ENCODE measurements around the gene TNK1. TPM values are rescaled to one million over a fixed set of nuclear protein-coding genes. Genes with fewer than 3 reads are reported as not detected.

Gene TNK1
- polyA plus RNA-seq, 3 donors: not detected

DNA sequence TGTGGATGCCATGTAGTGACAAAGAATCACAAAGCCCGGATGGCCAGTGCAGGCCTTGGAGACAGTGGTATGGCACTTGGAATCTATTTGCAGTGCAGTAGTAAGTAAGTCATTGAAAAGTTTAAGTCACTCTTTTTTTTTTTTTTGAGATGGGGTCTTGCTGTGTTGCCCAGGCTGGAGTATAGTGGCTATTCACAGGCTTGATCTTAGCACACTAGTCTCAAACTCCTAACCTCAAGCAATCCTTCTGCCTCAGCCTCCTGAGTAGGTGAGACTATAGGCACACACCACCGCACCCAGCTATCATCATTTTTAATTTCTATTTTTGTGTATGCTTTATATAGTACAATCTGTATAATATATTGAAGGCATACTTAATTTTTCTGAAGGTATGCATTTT is 17.7 kb downstream of the TNK1 start:
- WGBS (ENCODE audit: insufficient coverage): no CpG with 5 or more reads among the region's 2 CpGs
- Histone ChIP-seq H3K4me1 (ENCODE audit: control insufficient read depth in 1 of 2, insufficient read depth in 2 of 2, low read length in 2 of 2) (peaks cover 19 to 23% of the 10 kb centered on the region in 2 donors), H3K27ac (ENCODE audit: low read depth in 1 of 2, low read length in 2 of 2) (no peak overlapping the region), H2AFZ (ENCODE audit: insufficient read depth, low read depth, low read length, poor library complexity, severe bottlenecking) (no peak overlapping the region), H3K27me3 (ENCODE audit: control insufficient read depth in 2 of 2, insufficient read depth in 2 of 2, low read length in 2 of 2) (no peaks in the 10 kb centered on the region), H4K20me1 (ENCODE audit: insufficient read depth, low read length) (no peaks in the 10 kb centered on the region), H3K36me3 (replicated peaks in 1 of 2; ENCODE audit: control insufficient read depth in 1 of 2, insufficient read depth in 2 of 2, low read length in 2 of 2) (no peaks in the 10 kb centered on the region), H3K4me2 (replicated peaks; ENCODE audit: extremely low read depth, low read length, poor library complexity, severe bottlenecking) (no peak overlapping the region), H3K9ac (ENCODE audit: insufficient read depth, low read length, poor library complexity, severe bottlenecking) (no peak overlapping the region), H3K79me2 (ENCODE audit: insufficient read depth, low read length) (peaks cover 3% of the 10 kb centered on the region), H3K9me3 (replicated peaks in 1 of 2; ENCODE audit: control insufficient read depth in 1 of 2, insufficient read depth in 1 of 2, low read length in 2 of 2) (no peaks in the 10 kb centered on the region), H3K4me3 (replicated peaks in 1 of 3; ENCODE audit: low read depth in 2 of 3, low read length in 3 of 3) (no peak overlapping the region)
- H3K4me1 Mint-ChIP-seq: peaks cover 18% of the 10 kb centered on the region
- no peak for DNase-seq
- H3K4me3 Mint-ChIP-seq: no peak overlapping the region
- peaks cover 0 to 5% of the 10 kb centered on the region in 2 donors for H3K36me3 Mint-ChIP-seq
- intact Hi-C loops (cut with micrococcal nuclease): no loop called here
- H3K27me3 Mint-ChIP-seq (ENCODE audit: low read depth in 3 of 3): peaks cover 0 to 6% (median 0%) of the 10 kb centered on the region in 3 donors
- no peak overlapping the region for H3K27ac Mint-ChIP-seq
- peaks cover 0 to 3% (median 0%) of the 10 kb centered on the region in 7 donors for H3K9me3 Mint-ChIP-seq
- TF ChIP-seq, protein P1, sequence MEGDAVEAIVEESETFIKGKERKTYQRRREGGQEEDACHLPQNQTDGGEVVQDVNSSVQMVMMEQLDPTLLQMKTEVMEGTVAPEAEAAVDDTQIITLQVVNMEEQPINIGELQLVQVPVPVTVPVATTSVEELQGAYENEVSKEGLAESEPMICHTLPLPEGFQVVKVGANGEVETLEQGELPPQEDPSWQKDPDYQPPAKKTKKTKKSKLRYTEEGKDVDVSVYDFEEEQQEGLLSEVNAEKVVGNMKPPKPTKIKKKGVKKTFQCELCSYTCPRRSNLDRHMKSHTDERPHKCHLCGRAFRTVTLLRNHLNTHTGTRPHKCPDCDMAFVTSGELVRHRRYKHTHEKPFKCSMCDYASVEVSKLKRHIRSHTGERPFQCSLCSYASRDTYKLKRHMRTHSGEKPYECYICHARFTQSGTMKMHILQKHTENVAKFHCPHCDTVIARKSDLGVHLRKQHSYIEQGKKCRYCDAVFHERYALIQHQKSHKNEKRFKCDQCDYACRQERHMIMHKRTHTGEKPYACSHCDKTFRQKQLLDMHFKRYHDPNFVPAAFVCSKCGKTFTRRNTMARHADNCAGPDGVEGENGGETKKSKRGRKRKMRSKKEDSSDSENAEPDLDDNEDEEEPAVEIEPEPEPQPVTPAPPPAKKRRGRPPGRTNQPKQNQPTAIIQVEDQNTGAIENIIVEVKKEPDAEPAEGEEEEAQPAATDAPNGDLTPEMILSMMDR (IDR thresholded peaks at IDR 0.05): no peak

DNA sequence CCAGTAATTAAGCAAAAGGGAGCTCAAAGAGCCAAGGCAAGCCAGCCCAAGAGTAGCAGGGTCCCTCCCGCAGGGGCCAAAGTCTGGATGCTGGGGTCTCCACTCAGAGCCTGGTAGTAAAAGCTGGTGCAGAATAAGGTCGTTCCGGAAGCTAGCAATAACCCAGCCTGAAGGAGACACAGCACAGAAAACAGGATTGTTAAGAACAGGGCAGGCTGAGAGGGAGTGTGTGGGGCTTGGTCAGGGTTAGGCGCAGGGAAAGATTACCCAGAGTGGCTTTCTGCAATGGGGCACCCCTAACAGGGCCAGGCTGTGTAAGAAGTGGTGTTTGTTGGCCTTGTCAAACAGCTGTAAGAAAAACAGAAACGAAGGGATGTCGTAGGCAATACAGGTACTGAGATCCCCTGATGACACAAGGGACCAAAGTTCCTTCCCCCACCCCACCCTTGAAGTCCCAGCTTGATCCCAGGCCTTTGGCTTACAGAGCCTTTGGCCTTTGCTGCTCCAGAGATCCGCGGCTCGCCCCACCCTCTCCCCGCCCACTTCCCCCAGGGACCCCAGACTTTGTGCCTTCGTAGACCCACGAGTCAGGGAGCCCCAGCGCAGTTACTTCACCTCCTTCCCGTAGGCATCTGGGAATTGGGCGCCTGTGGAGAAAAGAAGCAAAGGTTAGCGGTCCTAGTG is 22.3 kb downstream of the TNK1 start:
- H3K79me2 ChIP-seq (ENCODE audit: insufficient read depth, low read length): peaks cover 3% of the 10 kb centered on the region
- H3K36me3 Mint-ChIP-seq: peaks cover 5% of the 10 kb centered on the region in 2 donors
- H3K4me1 Mint-ChIP-seq: peaks cover 21% of the 10 kb centered on the region
- peak overlapping the region; percentile 86 to 89 for H3K4me3 Mint-ChIP-seq
- peaks cover 0 to 11% (median 0%) of the 10 kb centered on the region in 7 donors for H3K9me3 Mint-ChIP-seq
- peaks cover 4 to 25% of the 10 kb centered on the region in 2 donors for H3K27me3 ChIP-seq (ENCODE audit: control insufficient read depth in 2 of 2, insufficient read depth in 2 of 2, low read length in 2 of 2)
- no peaks in the 10 kb centered on the region for H3K36me3 ChIP-seq (replicated peaks in 1 of 2; ENCODE audit: control insufficient read depth in 1 of 2, insufficient read depth in 2 of 2, low read length in 2 of 2)
- H3K4me2 ChIP-seq (replicated peaks; ENCODE audit: extremely low read depth, low read length, poor library complexity, severe bottlenecking): peak overlapping the region; percentile 92
- TF ChIP-seq, protein P1 (IDR thresholded peaks at IDR 0.05): no peak
- 34% methylated on average over 8 of the region's 16 CpGs for WGBS (ENCODE audit: insufficient coverage)
- peaks cover 26 to 33% (median 26%) of the 10 kb centered on the region in 3 donors for H3K27me3 Mint-ChIP-seq (ENCODE audit: low read depth in 3 of 3)
- no peaks in the 10 kb centered on the region for H3K9me3 ChIP-seq (replicated peaks in 1 of 2; ENCODE audit: control insufficient read depth in 1 of 2, insufficient read depth in 1 of 2, low read length in 2 of 2)
- peaks cover 13 to 24% of the 10 kb centered on the region in 2 donors for H3K4me1 ChIP-seq (ENCODE audit: control insufficient read depth in 1 of 2, insufficient read depth in 2 of 2, low read length in 2 of 2)
- peak overlapping the region; percentile 90 for H2AFZ ChIP-seq (ENCODE audit: insufficient read depth, low read depth, low read length, poor library complexity, severe bottlenecking)
- H3K27ac ChIP-seq (ENCODE audit: low read depth in 1 of 2, low read length in 2 of 2): peak overlapping the region; percentile 59 to 70
- DNase-seq: peak in 1 of 3 donors; percentile 3
- peak overlapping the region; percentile 57 to 86 (median 62) for H3K4me3 ChIP-seq (replicated peaks in 1 of 3; ENCODE audit: low read depth in 2 of 3, low read length in 3 of 3)
- intact Hi-C loops (cut with micrococcal nuclease): loop anchor here in 1 of 2 donors (2.0 to 10.0 kb wide), 4 partner anchors 74 to 188 kb away; partner anchors contain the start of genes ACADVL, CTDNEP1, DLG4 and ELP5
- H3K27ac Mint-ChIP-seq: peak overlapping the region; percentile 67 to 98 (median 92)
- peak overlapping the region; percentile 62 for H3K9ac ChIP-seq (ENCODE audit: insufficient read depth, low read length, poor library complexity, severe bottlenecking)
- no peaks in the 10 kb centered on the region for H4K20me1 ChIP-seq (ENCODE audit: insufficient read depth, low read length)
